NOMO-1 treated with DMSO at 0.1 percent for 48 hours (cell line): ENCODE measurements around the gene SCLY.

Source experiments
- DNase-seq: peaks from one replicate; lab custom pipeline; 2025; ENCODE audit not compliant: unreplicated experiment; lab: John Stamatoyannopoulos, UW

The SCLY gene

GRCh38 chr2:238069021-238069709 lies 8.4 kb downstream of the SCLY start:
- no peak for DNase-seq

- DNase-seq: no peak
Measured at GRCh38 chr2:238069877-238070276, 9.1 kb downstream of the SCLY start.

- DNase-seq: no peak
Measured at GRCh38 chr2:238075397-238075796, 14.6 kb downstream of the SCLY start.

GRCh38 chr2:238077292-238077691 lies 16.5 kb downstream of the SCLY start:
- no peak for DNase-seq

- DNase-seq: no peak
Measured at GRCh38 chr2:238079874-238080327, 19.1 kb downstream of the SCLY start.

GRCh38 chr2:238080518-238080917 lies 19.7 kb downstream of the SCLY start:
- no peak for DNase-seq

GRCh38 chr2:238081150-238081549 lies 20.3 kb downstream of the SCLY start:
- DNase-seq: no peak

GRCh38 chr2:238081561-238081960 lies 20.8 kb downstream of the SCLY start:
- DNase-seq: no peak

GRCh38 chr2:238082151-238082550 lies 21.4 kb downstream of the SCLY start:
- no peak for DNase-seq

- no peak for DNase-seq
Measured at GRCh38 chr2:238082827-238083226, 22.0 kb downstream of the SCLY start.

- DNase-seq: no peak
Measured at GRCh38 chr2:238083919-238084318, 23.1 kb downstream of the SCLY start.

- no peak for DNase-seq
Measured at GRCh38 chr2:238084761-238085160, 24.0 kb downstream of the SCLY start.

- DNase-seq: no peak
Measured at GRCh38 chr2:238085899-238086298, 25.1 kb downstream of the SCLY start.

- peak; percentile 53 for DNase-seq
Measured at GRCh38 chr2:238087211-238087610, 26.4 kb downstream of the SCLY start.

GRCh38 chr2:238090887-238091286 lies 30.1 kb downstream of the SCLY start:
- DNase-seq: no peak

GRCh38 chr2:238091436-238092060 lies 30.7 kb downstream of the SCLY start:
- no peak for DNase-seq

- no peak for DNase-seq
Measured at GRCh38 chr2:238092486-238093035, 31.8 kb downstream of the SCLY start.

- DNase-seq: no peak
Measured at GRCh38 chr2:238093181-238094140, 32.7 kb downstream of the SCLY start.

- no peak for DNase-seq
Measured at GRCh38 chr2:238094438-238095022, 33.7 kb downstream of the SCLY start.

GRCh38 chr2:238095143-238095542 lies 34.3 kb downstream of the SCLY start:
- no peak for DNase-seq
